H1 (cell line): ENCODE data around the gene CR2.

ENCODE experiments used
- ASH2L ChIP-seq: fragments of 200-600, 300-600 bp; sonication (generic); IDR thresholded peaks from one replicate; pipeline ENCODE4 v1.7.1; 2017; ENCODE audit warnings: low read length
- CEBPB ChIP-seq: IDR thresholded peaks from 2 replicates; pipeline ENCODE4 v1.6.1; 2012; ENCODE audit warnings: low read depth, low read length
- EGR1 ChIP-seq: IDR thresholded peaks from 2 replicates; pipeline ENCODE4 v1.6.1; 2011; ENCODE audit warnings: low read depth, low read length, borderline replicate concordance
- JUN ChIP-seq: IDR thresholded peaks from 2 replicates; pipeline ENCODE4 v1.6.1; 2011; ENCODE audit warnings: low read depth, mild to moderate bottlenecking, improper control_type of control experiment, low read length
- POLR2A ChIP-seq, 2 experiments: IDR thresholded peaks; 1 replicate in 1 of 2; 2 replicates in 1 of 2; pipeline ENCODE4 v1.6.1; 2011; ENCODE audit warnings: low read depth in 2 of 2, low read length in 2 of 2, mild to moderate bottlenecking in 2 of 2; ENCODE audit errors: control extremely low read depth in 1 of 2
- TF ChIP-seq, protein P1 (sequence below), 3 experiments: IDR thresholded peaks; 1 replicate in 2 of 3; 2 replicates in 1 of 3; pipeline versions ENCODE4 v1.5.1 to v1.6.1; 2011; ENCODE audit warnings: low read length in 3 of 3, mild to moderate bottlenecking in 3 of 3, inconsistent platforms in 2 of 3, low read depth in 1 of 3, moderate library complexity in 1 of 3; ENCODE audit not compliant: insufficient read depth in 1 of 3; ENCODE audit errors: control extremely low read depth in 1 of 3
- TF ChIP-seq, protein P2 (sequence below): IDR thresholded peaks from 2 replicates; pipeline ENCODE4 v1.6.1; 2012; ENCODE audit warnings: low read length, inconsistent platforms

DNA sequence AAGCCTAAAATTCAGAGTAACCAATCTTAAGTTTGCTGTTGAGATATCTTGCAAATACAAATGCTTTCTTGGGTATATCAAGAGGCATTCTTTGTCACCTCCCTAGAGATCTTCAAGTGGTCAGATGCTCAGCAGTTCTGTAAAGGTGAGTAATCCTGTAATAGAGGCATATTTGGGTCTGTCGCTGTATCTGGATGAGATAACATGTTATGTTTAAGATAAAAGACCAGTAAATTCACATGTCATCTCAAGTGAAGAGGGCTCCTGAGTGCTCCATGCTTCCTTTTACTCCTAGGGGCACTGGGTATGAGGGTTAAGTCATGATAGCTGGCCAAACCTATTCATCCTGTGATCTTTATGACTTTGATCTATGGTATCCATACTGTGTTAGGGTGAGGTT, 7.5 kb downstream of the CR2 start:
- no peak for TF ChIP-seq ASH2L
- TF ChIP-seq, protein P1, sequence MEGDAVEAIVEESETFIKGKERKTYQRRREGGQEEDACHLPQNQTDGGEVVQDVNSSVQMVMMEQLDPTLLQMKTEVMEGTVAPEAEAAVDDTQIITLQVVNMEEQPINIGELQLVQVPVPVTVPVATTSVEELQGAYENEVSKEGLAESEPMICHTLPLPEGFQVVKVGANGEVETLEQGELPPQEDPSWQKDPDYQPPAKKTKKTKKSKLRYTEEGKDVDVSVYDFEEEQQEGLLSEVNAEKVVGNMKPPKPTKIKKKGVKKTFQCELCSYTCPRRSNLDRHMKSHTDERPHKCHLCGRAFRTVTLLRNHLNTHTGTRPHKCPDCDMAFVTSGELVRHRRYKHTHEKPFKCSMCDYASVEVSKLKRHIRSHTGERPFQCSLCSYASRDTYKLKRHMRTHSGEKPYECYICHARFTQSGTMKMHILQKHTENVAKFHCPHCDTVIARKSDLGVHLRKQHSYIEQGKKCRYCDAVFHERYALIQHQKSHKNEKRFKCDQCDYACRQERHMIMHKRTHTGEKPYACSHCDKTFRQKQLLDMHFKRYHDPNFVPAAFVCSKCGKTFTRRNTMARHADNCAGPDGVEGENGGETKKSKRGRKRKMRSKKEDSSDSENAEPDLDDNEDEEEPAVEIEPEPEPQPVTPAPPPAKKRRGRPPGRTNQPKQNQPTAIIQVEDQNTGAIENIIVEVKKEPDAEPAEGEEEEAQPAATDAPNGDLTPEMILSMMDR (IDR thresholded peaks at IDR 0.05; ENCODE audit: control extremely low read depth in 1 of 3, insufficient read depth in 1 of 3, low read depth in 1 of 3, low read length in 3 of 3), result no peak
- no peak for TF ChIP-seq EGR1
- no peak for TF ChIP-seq CEBPB
- TF ChIP-seq, protein P2, sequence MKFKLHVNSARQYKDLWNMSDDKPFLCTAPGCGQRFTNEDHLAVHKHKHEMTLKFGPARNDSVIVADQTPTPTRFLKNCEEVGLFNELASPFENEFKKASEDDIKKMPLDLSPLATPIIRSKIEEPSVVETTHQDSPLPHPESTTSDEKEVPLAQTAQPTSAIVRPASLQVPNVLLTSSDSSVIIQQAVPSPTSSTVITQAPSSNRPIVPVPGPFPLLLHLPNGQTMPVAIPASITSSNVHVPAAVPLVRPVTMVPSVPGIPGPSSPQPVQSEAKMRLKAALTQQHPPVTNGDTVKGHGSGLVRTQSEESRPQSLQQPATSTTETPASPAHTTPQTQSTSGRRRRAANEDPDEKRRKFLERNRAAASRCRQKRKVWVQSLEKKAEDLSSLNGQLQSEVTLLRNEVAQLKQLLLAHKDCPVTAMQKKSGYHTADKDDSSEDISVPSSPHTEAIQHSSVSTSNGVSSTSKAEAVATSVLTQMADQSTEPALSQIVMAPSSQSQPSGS, result no peak
- TF ChIP-seq POLR2A (IDR thresholded peaks at IDR 0.05; ENCODE audit: control extremely low read depth in 1 of 2, low read depth in 2 of 2, low read length in 2 of 2), result no peak
- TF ChIP-seq JUN, result no peak
